Measurements from ENCODE around the gene KRTAP29-1. TPM values are rescaled to one million over a fixed set of nuclear protein-coding genes. Genes with fewer than 3 reads are reported as not detected.

The KRTAP29-1 gene
- total RNA-seq, 1 donor from 2014 or later, result not detected

DNA sequence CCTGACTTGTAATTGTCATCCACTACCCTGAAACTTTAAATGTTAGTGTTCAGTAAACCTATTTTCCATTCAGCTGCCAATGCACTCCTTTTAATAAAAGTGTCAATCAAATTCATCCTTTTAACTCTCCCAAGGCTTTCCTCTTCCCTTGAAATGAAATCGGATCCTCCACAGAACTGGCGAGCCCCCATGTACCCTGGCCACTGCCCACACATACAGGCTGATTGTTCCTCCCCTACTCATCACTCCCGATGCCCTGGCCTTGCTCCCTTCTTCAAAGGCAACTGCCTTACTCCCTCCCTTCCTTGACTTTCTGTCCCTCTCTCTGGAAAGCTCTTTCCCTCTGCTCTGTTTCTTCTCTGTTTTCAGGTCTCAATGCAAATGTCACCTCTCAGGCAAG, 40.4 kb upstream of the KRTAP29-1 start:
- Histone ChIP-seq H3K4me3 (ENCODE audit: low read depth, low read length) (no peak overlapping the region), H3K27me3 (ENCODE audit: control insufficient read depth, insufficient read depth, low read length) (no peaks in the 10 kb centered on the region), H3K36me3 (ENCODE audit: control insufficient read depth, insufficient read depth, low read length) (no peaks in the 10 kb centered on the region)
- TF ChIP-seq, protein P1, sequence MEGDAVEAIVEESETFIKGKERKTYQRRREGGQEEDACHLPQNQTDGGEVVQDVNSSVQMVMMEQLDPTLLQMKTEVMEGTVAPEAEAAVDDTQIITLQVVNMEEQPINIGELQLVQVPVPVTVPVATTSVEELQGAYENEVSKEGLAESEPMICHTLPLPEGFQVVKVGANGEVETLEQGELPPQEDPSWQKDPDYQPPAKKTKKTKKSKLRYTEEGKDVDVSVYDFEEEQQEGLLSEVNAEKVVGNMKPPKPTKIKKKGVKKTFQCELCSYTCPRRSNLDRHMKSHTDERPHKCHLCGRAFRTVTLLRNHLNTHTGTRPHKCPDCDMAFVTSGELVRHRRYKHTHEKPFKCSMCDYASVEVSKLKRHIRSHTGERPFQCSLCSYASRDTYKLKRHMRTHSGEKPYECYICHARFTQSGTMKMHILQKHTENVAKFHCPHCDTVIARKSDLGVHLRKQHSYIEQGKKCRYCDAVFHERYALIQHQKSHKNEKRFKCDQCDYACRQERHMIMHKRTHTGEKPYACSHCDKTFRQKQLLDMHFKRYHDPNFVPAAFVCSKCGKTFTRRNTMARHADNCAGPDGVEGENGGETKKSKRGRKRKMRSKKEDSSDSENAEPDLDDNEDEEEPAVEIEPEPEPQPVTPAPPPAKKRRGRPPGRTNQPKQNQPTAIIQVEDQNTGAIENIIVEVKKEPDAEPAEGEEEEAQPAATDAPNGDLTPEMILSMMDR (IDR thresholded peaks at IDR 0.05; ENCODE audit: insufficient read depth, low read length, poor library complexity, severe bottlenecking), result no peak
- DNase-seq (ENCODE audit: low read depth), result no peak

DNA sequence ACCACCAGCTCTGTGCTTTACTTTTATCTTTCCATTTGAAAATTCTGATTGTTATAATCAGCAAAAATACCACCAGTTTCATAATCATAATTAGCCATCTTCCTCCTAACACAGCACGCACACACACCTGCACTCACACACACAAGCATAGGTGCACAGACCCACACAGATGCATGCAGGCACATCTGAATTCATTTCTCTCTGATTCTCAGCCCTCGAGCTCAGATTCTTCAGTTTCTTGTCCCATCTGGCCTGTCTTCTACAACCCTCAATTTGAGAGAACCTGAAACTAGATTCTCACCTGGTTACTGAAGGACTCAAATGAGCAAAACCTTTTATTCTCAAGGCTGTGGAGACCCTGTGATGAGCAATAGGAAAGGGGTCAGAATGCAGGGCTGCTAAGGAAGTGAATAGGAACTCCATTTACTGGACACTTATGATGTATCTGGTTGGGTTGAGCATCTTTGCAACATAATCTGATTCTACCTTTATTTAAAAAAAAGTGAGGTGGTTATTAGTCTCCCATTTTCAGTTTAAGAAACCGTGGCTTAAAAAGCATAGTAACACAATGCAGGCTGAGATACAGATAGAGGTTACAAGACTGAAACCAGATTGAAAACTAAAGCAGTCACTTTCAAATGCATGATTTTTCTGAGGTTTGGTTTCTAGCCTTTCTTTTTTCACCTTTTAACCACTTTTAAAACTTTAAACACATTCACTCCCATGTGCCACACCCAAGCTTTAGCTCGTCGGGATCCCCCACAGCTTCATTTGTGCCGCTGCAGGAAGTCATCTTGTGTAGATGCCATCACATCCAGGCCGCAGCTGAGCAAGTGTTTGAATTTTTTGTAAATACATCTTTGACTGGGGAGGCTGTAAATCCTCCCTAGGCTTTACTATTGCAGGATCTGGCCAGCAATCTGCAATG, 38.5 kb upstream of the KRTAP29-1 start:
- H3K36me3 ChIP-seq (ENCODE audit: control insufficient read depth, insufficient read depth, low read length), result no peaks in the 10 kb centered on the region
- no peak overlapping the region for H3K4me3 ChIP-seq (ENCODE audit: low read depth, low read length)
- no peaks in the 10 kb centered on the region for H3K27me3 ChIP-seq (ENCODE audit: control insufficient read depth, insufficient read depth, low read length)
- TF ChIP-seq, protein P1 (IDR thresholded peaks at IDR 0.05; ENCODE audit: insufficient read depth, low read length, poor library complexity, severe bottlenecking), result no peak
- DNase-seq (ENCODE audit: low read depth), result no peak

DNA sequence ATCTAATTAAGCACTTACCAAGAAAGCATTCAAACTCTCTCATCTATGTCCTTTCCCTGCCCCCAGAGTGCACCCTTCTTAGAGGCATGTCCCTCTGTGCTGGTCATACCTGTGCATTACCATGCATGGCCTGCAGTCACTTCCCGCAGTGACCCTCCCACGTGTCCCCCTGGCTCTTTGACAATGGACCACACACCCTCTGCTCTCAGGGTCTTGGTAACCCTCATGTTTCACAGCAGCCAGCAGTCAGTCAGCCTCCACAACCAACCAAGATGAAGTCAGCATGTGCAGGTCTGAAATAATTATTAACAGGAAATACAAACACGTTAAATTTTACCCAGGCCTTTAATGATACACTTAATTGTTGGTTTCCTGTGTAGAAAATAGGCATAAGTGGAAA, 37.8 kb upstream of the KRTAP29-1 start:
- peak; percentile 59 for DNase-seq (ENCODE audit: low read depth)
- Histone ChIP-seq H3K36me3 (ENCODE audit: control insufficient read depth, insufficient read depth, low read length) (no peaks in the 10 kb centered on the region), H3K4me3 (ENCODE audit: low read depth, low read length) (no peak overlapping the region), H3K27me3 (ENCODE audit: control insufficient read depth, insufficient read depth, low read length) (no peaks in the 10 kb centered on the region)
- TF ChIP-seq, protein P1 (IDR thresholded peaks at IDR 0.05; ENCODE audit: insufficient read depth, low read length, poor library complexity, severe bottlenecking), result no peak

DNA sequence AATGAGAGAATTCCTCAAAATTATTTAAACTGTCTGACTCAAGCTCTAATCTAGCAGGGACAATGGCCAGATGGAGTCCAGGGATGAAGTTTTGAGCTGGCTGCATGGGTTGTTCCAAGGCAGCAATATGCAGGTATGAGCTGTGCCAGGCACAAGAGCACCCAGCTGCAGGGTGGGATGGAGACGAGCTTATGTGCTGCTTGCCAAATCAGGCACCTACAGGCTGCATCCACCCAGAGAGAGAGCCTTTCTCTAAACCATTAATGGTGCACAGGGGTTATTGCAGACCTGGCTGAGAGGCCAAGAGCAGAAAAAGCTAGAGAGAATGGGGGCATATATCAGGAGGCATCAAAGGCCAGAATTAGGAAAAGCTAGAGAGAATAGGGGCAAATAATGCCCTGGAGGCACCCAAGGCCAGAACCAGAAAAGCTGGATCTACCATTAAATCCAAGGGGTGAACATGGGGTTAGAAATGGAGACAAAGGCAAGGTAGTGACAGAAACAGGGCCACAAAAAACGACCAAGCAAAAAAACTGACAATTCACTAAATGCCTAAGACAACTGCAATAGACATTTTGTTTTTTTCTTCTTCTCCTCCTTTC, 37.0 kb upstream of the KRTAP29-1 start:
- Histone ChIP-seq H3K4me3 (ENCODE audit: low read depth, low read length) (no peak overlapping the region), H3K36me3 (ENCODE audit: control insufficient read depth, insufficient read depth, low read length) (no peaks in the 10 kb centered on the region), H3K27me3 (ENCODE audit: control insufficient read depth, insufficient read depth, low read length) (no peaks in the 10 kb centered on the region)
- TF ChIP-seq, protein P1 (IDR thresholded peaks at IDR 0.05; ENCODE audit: insufficient read depth, low read length, poor library complexity, severe bottlenecking), result no peak
- no peak for DNase-seq (ENCODE audit: low read depth)

DNA sequence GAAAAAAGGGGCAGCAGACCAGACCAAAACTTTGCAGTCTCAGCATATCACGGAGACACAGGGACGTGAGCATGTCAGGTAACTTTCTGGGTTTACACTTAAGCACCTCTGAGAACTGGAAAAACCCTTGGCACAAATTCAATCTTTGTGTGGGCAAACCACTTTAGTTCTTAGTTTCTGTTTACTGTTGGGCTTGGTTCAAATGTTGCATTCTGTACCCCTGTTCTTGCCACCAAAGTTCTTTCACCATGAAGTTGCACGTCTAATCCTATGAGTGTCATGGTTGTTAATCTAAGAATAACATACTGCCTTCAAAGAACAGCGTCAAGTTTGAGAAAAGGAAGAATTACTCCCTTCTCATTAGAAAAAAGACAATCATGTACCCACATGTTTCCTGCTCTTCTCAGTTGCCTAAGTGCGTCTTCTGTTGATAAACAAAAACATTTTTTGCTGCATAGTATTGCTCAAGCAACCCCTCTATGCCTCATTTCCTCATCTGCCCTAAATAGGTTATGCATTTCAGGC, 36.4 kb upstream of the KRTAP29-1 start:
- DNase-seq (ENCODE audit: low read depth), result no peak
- Histone ChIP-seq H3K36me3 (ENCODE audit: control insufficient read depth, insufficient read depth, low read length) (no peaks in the 10 kb centered on the region), H3K4me3 (ENCODE audit: low read depth, low read length) (no peak overlapping the region), H3K27me3 (ENCODE audit: control insufficient read depth, insufficient read depth, low read length) (no peaks in the 10 kb centered on the region)
- TF ChIP-seq, protein P1 (IDR thresholded peaks at IDR 0.05; ENCODE audit: insufficient read depth, low read length, poor library complexity, severe bottlenecking), result no peak
